Measurements from ENCODE around the gene RFFL.

The RFFL gene

GRCh38 chr17:35080536-35080935, 17.0 kb upstream of the RFFL start:
- no peak for DNase-seq

- no peak for DNase-seq
Measured at GRCh38 chr17:35079547-35080423, 16.3 kb upstream of the RFFL start.

GRCh38 chr17:35076874-35077273, 13.4 kb upstream of the RFFL start:
- DNase-seq = no peak

GRCh38 chr17:35074711-35075707, 11.5 kb upstream of the RFFL start:
- no peak for DNase-seq

GRCh38 chr17:35073991-35074627, 10.6 kb upstream of the RFFL start:
- no peak for DNase-seq

GRCh38 chr17:35073183-35073790, 9.8 kb upstream of the RFFL start:
- DNase-seq = no peak

GRCh38 chr17:35069311-35069710, 5.8 kb upstream of the RFFL start:
- no peak for DNase-seq

- no peak for DNase-seq
Measured at GRCh38 chr17:35068249-35068648, 4.7 kb upstream of the RFFL start.

GRCh38 chr17:35065880-35066279, 2.4 kb upstream of the RFFL start:
- DNase-seq = no peak

GRCh38 chr17:35064516-35065215, 1.2 kb upstream of the RFFL start:
- no peak for DNase-seq

- DNase-seq = no peak
Measured at GRCh38 chr17:35062308-35062707, 1.2 kb downstream of the RFFL start.

GRCh38 chr17:35057332-35057915, 6.1 kb downstream of the RFFL start:
- no peak for DNase-seq

GRCh38 chr17:35056013-35056412, 7.5 kb downstream of the RFFL start:
- DNase-seq = no peak

GRCh38 chr17:35053204-35053603, 10.3 kb downstream of the RFFL start:
- DNase-seq = no peak

GRCh38 chr17:35052780-35053179, 10.7 kb downstream of the RFFL start:
- no peak for DNase-seq

GRCh38 chr17:35052241-35052610, 11.3 kb downstream of the RFFL start:
- DNase-seq = no peak

GRCh38 chr17:35051579-35052240, 11.8 kb downstream of the RFFL start:
- DNase-seq = no peak

- DNase-seq = no peak
Measured at GRCh38 chr17:35051183-35051578, 12.3 kb downstream of the RFFL start.

GRCh38 chr17:35050170-35050569, 13.3 kb downstream of the RFFL start:
- DNase-seq = no peak

GRCh38 chr17:35048685-35049379, 14.7 kb downstream of the RFFL start:
- no peak for DNase-seq
